K562 (cell line): ENCODE results near the gene GDF2. TPM values are rescaled to one million over a fixed set of nuclear protein-coding genes. Genes with fewer than 3 reads are reported as not detected.

Experiments
- ATAC-seq: fragments of 200-7000 bp; cut with Tn5 transposase; 3 replicates; pipeline ENCODE4 v1.9.1; 2020; ENCODE audit warnings: moderate library complexity
- BruUV-seq: library from RNA; stranded (reverse); fragments of 400-500 nt; replicated peaks from 2 replicates; lab custom pipeline; 2021; lab: Mats Ljungman, UMichigan
- CTCF ChIA-PET: fragments of 300-600 bp; formaldehyde crosslinking; extraction: SDS; loops from one replicate; lab custom pipeline; 2021; ENCODE audit warnings: low intra/inter-chr PET ratio; lab: Yijun Ruan, JAX
- POLR2A ChIA-PET: fragments of 300-600, 350-650 bp; sonication (Branson Sonifier 250); formaldehyde crosslinking; extraction: SDS; loops from one replicate; lab custom pipeline; 2021; ENCODE audit warnings: antibody characterized with exemption, inconsistent platforms; lab: Yijun Ruan, JAX
- DNase-seq, 4 experiments: peaks; one replicate each; pipeline versions ENCODE4 v3.0.0 to v3.0.0-alpha.2; 2011 to 2018; ENCODE audit warnings: low spot score in 3 of 4, mixed read lengths in 3 of 4; ENCODE audit errors: extremely low read depth in 1 of 4
- FAIRE-seq: peaks from 2 replicates; lab custom pipeline; 2011; peaks lifted over from hg19 to GRCh38; lab: Jason Lieb, UNC
- H2AFZ ChIP-seq: 2 replicates; pipeline ENCODE4 v1.6.0; 2011; ENCODE audit warnings: low read depth, low read length, control low read depth, inconsistent platforms
- H3K27ac ChIP-seq: fragments of 200-600 bp; 3 replicates; pipeline ENCODE4 v1.8.0; 2011; ENCODE audit warnings: low read depth, mild to moderate bottlenecking, control low read depth, inconsistent platforms, low read length, moderate library complexity, mixed read lengths; ENCODE audit errors: extremely low read depth
- H3K27me3 ChIP-seq, 2 experiments: fragments of 300-600 bp in 1 of 2; 2 replicates in 1 of 2; 3 replicates in 1 of 2; pipeline versions ENCODE4 v1.6.0 to v1.8.0; 2011; ENCODE audit warnings: inconsistent platforms in 2 of 2, low read length in 2 of 2, mild to moderate bottlenecking in 1 of 2, mixed read lengths in 1 of 2, moderate library complexity in 1 of 2; ENCODE audit not compliant: control insufficient read depth in 2 of 2, insufficient read depth in 2 of 2
- H3K36me3 ChIP-seq: fragments of 300-600 bp; 3 replicates; pipeline ENCODE4 v1.8.0; 2011; ENCODE audit warnings: mild to moderate bottlenecking, low read length, inconsistent platforms; ENCODE audit not compliant: control insufficient read depth, insufficient read depth
- H3K4me1 ChIP-seq, 2 experiments: fragments of 200-600 bp in 1 of 2; replicated peaks in 1 of 2; 2 replicates in 1 of 2; 3 replicates in 1 of 2; pipeline versions ENCODE4 v1.5.1 to v1.8.0; 2011; ENCODE audit warnings: inconsistent platforms in 2 of 2, low read length in 2 of 2, mild to moderate bottlenecking in 1 of 2, mixed read lengths in 1 of 2, moderate library complexity in 1 of 2; ENCODE audit not compliant: control insufficient read depth in 2 of 2, insufficient read depth in 2 of 2
- H3K4me2 ChIP-seq: 2 replicates; pipeline ENCODE4 v1.6.1; 2011; ENCODE audit warnings: low read length, control low read depth, inconsistent platforms, mixed read lengths; ENCODE audit not compliant: insufficient read depth
- H3K4me3 ChIP-seq: fragments of 200-600 bp; sonication (generic), shearing (Covaris generic); 2 replicates; pipeline ENCODE4 v1.5.1; 2016; ENCODE audit warnings: control low read depth, inconsistent platforms
- H3K79me2 ChIP-seq: fragments of 200-600 bp; 3 replicates; pipeline ENCODE4 v1.8.0; 2011; ENCODE audit warnings: low read length, inconsistent platforms; ENCODE audit not compliant: control insufficient read depth, insufficient read depth
- H3K9ac ChIP-seq, 2 experiments: 2 replicates each; pipeline versions ENCODE4 v1.6.0 to v1.6.1; 2011; ENCODE audit warnings: low read depth in 2 of 2, low read length in 2 of 2, control low read depth in 1 of 2, inconsistent platforms in 1 of 2, mild to moderate bottlenecking in 1 of 2, mixed read lengths in 1 of 2; ENCODE audit not compliant: insufficient read depth in 1 of 2
- H3K9me1 ChIP-seq: one replicate; pipeline ENCODE4 v1.6.0; 2011; ENCODE audit warnings: inconsistent platforms, mild to moderate bottlenecking, low read length, moderate library complexity; ENCODE audit not compliant: control insufficient read depth, insufficient read depth
- H3K9me3 ChIP-seq: replicated peaks from 2 replicates; pipeline ENCODE4 v1.5.1; 2011; ENCODE audit warnings: low read depth, low read length, inconsistent platforms; ENCODE audit not compliant: control insufficient read depth, insufficient read depth
- H4K20me1 ChIP-seq: replicated peaks from 2 replicates; pipeline ENCODE4 v1.6.1; 2011; ENCODE audit warnings: low read length, inconsistent platforms, mixed read lengths; ENCODE audit not compliant: control insufficient read depth, insufficient read depth
- FOXA1 ChIP-seq: fragments of 450-650 bp; IDR thresholded peaks from 2 replicates; pipeline ENCODE4 v1.6.1; 2016; ENCODE audit warnings: mild to moderate bottlenecking, borderline replicate concordance
- LEF1 ChIP-seq: fragments of 450-650 bp; IDR thresholded peaks from 2 replicates; pipeline ENCODE4 v1.6.1; 2016; ENCODE audit warnings: mild to moderate bottlenecking
- RBBP5 ChIP-seq: fragments of 200-600 bp; sonication (generic); IDR thresholded peaks from 2 replicates; pipeline ENCODE4 v1.6.1; 2012; ENCODE audit warnings: borderline replicate concordance, mild to moderate bottlenecking, low read length, control low read depth, inconsistent platforms; ENCODE audit not compliant: insufficient read depth, poor library complexity, severe bottlenecking
- TBL1XR1 ChIP-seq, 2 experiments: IDR thresholded peaks; 2 replicates each; pipeline ENCODE4 v1.6.1; 2012; ENCODE audit warnings: improper control_type of control experiment in 2 of 2, low read length in 2 of 2, mild to moderate bottlenecking in 1 of 2
- ZNF77 ChIP-seq: fragments of 250-450 bp; sonication (Bioruptor Pico); IDR thresholded peaks from 2 replicates; pipeline ENCODE4 v1.5.0; 2020
- WGBS: fragments of 100-300 bp; shearing (Covaris generic); methylation state at CpG from one replicate; pipeline ENCODE4 v1.1.6; 2016; ENCODE audit warnings: low coverage, mixed read lengths; ENCODE audit not compliant: insufficient coverage; ENCODE audit errors: missing lambda C conversion rate; 5-methylcytosine and 5-hydroxymethylcytosine counted together
- in situ Hi-C: fragments of 300-500 bp; cut with MboI; formaldehyde crosslinking; loops from 4 replicates; pipeline ENCODE4 v1.15.0; 2018; ENCODE audit warnings: inconsistent platforms, mixed read lengths
- intact Hi-C: fragments of 100-400 bp; cut with micrococcal nuclease; formaldehyde crosslinking; loops from 2 replicates; pipeline ENCODE4 v1.14.2; 2022
- polyA plus RNA-seq, 8 experiments: library from polyadenylated mRNA; depleted of rRNA in 4 of 8; stranded (reverse) in 5 of 8; unstranded in 3 of 8; fragments of >200 nt; fragmentation: Nextera tagmentation in 2 of 8; fragmentation: Illumina TruSeq in 1 of 8; extraction: Ambion mirVana in 2 of 8; extraction: Trizol in 1 of 8; gene quantifications; 2 replicates each; pipeline versions ENCODE4 v1.2.1 to v1.2.3, GENCODE V29; 2011 to 2014; ENCODE audit warnings: inconsistent platforms in 1 of 8, missing spikeins in 1 of 8
- total RNA-seq, 7 experiments: library from RNA; depleted of rRNA in 6 of 7; stranded (reverse); fragments of >200 nt in 6 of 7; fragmentation: Illumina TruSeq in 2 of 7; extraction: Trizol in 2 of 7; gene quantifications; 2 replicates each; pipeline versions ENCODE4 v1.2.1 to v1.2.3, GENCODE V29; 2011 to 2021; ENCODE audit warnings: low replicate concordance in 1 of 7
- TF ChIP-seq, protein P1 (sequence below): fragments of 450-650 bp; IDR thresholded peaks from 2 replicates; pipeline ENCODE4 v1.6.1; 2016

GDF2 gene
- total and polyA plus RNA-seq, 9 of the 15 experiments (the other 6 are each of a cell fraction or from before 2014, with no cell fraction given), result 0.08 to 0.58 (median 0.27) TPM; not detected in 2

- TF ChIP-seq, protein P1, sequence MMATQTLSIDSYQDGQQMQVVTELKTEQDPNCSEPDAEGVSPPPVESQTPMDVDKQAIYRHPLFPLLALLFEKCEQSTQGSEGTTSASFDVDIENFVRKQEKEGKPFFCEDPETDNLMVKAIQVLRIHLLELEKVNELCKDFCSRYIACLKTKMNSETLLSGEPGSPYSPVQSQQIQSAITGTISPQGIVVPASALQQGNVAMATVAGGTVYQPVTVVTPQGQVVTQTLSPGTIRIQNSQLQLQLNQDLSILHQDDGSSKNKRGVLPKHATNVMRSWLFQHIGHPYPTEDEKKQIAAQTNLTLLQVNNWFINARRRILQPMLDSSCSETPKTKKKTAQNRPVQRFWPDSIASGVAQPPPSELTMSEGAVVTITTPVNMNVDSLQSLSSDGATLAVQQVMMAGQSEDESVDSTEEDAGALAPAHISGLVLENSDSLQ, result no peak
- TF ChIP-seq LEF1 (no peak), FOXA1 (no peak), TBL1XR1 (IDR thresholded peaks at IDR 0.05; ENCODE audit: low read length in 2 of 2) (no peak), RBBP5 (no peak), ZNF77 (CRISPR knock-in tag) (no peak)
- TF ChIP-seq, all 486 proteins: peak for 0
- CTCF ChIA-PET, result no interaction called here
- peaks cover 18 to 30% of the 10 kb centered on the region in 2 experiments; a peak in 4 of 5 replicates for H3K4me1 ChIP-seq
- intact Hi-C loops (no loop called here), in situ Hi-C loops (no loop called here)
- no peak overlapping the region for H2AFZ ChIP-seq
- no peak overlapping the region for H3K9ac ChIP-seq
- no TSS peak for BruUV-seq
- H3K79me2 ChIP-seq, result no peaks in the 10 kb centered on the region
- no peak overlapping the region for H3K4me3 ChIP-seq
- no peak for DNase-seq
- POLR2A ChIA-PET, result interaction anchor here (0.6 to 1.0 kb wide), 2 partner anchors 20 to 59 kb away, joined by 3 read pairs; no protein-coding TSS in a partner anchor
- 0 out of 2 replicates have a peak, but pooled peaks cover 13% of the 10 kb centered on the region for H4K20me1 ChIP-seq
- no peak overlapping the region for H3K4me2 ChIP-seq
- no peaks in the 10 kb centered on the region for H3K9me1 ChIP-seq
- no peak for ATAC-seq
- peaks cover 12 to 33% of the 10 kb centered on the region in 2 experiments for H3K27me3 ChIP-seq
- H3K9me3 ChIP-seq, result no peaks in the 10 kb centered on the region
- no peaks in the 10 kb centered on the region for H3K36me3 ChIP-seq
- FAIRE-seq, result no peak
- WGBS, result 15% methylated on average over 6 of the region's 6 CpGs
- H3K27ac ChIP-seq, result no peak overlapping the region
These were observed 18.4 kb upstream of the GDF2 start for GRCh38 chr10:47303866-47304265.
